Breast epithelium (tissue), 4 donors: ENCODE results near the gene GLI3. TPM values are rescaled to one million over a fixed set of nuclear protein-coding genes. Genes with fewer than 3 reads are reported as not detected.

Experiments
- DNase-seq, 2 donors: peaks; one replicate each; pipeline ENCODE4 v3.0.0-alpha.2; 2019; ENCODE audit warnings: low spot score in 2 of 2
- H3K27ac ChIP-seq, 2 donors: fragments of 200-600 bp; sonication (generic) in 1 of 2; one replicate each; pipeline ENCODE4 v1.5.1; 2016 to 2019; ENCODE audit warnings: mild to moderate bottlenecking in 1 of 2
- H3K27me3 ChIP-seq, 2 donors: fragments of 200-600 bp; sonication (generic) in 1 of 2; one replicate each; pipeline versions ENCODE4 v1.5.1 to v1.6.0; 2017 to 2019; ENCODE audit warnings: control low read depth in 1 of 2, mild to moderate bottlenecking in 1 of 2
- H3K36me3 ChIP-seq: fragments of 200-600 bp; one replicate; pipeline ENCODE4 v1.5.1; 2019
- H3K4me1 ChIP-seq, 2 donors: fragments of 200-600 bp; sonication (generic); one replicate each; pipeline ENCODE4 v1.5.1; 2016 to 2019; ENCODE audit warnings: control low read depth in 1 of 2
- H3K4me3 ChIP-seq, 3 donors: fragments of 200-600 bp; sonication (generic); 1 replicate in 2 of 3; 2 replicates in 1 of 3; pipeline ENCODE4 v1.5.1; 2016 to 2019; ENCODE audit warnings: mild to moderate bottlenecking in 3 of 3, moderate library complexity in 2 of 3
- H3K9me3 ChIP-seq, 2 donors: fragments of 200-600 bp; sonication (generic) in 1 of 2; one replicate each; pipeline ENCODE4 v1.5.1; 2016 to 2019; ENCODE audit warnings: control low read depth in 1 of 2
- CTCF ChIP-seq, 3 donors: fragments of 450-650 bp; IDR thresholded peaks; one replicate each; pipeline ENCODE4 v1.5.1; 2016 to 2017; ENCODE audit warnings: antibody characterized with exemption in 3 of 3, mild to moderate bottlenecking in 3 of 3, moderate library complexity in 3 of 3
- POLR2A ChIP-seq: fragments of 450-650 bp; IDR thresholded peaks from one replicate; pipeline ENCODE4 v1.6.1; 2016; ENCODE audit warnings: antibody characterized with exemption, mild to moderate bottlenecking, moderate library complexity
- POLR2AphosphoS5 ChIP-seq, 3 donors: sonication (generic); formaldehyde crosslinking; IDR thresholded peaks; one replicate each; pipeline ENCODE4 v1.6.1; 2017; ENCODE audit warnings: antibody characterized with exemption in 3 of 3
- intact Hi-C: fragments of 100-400 bp; cut with DNase I; formaldehyde crosslinking; loops from one replicate; pipeline ENCODE4 v1.15.1; 2023; ENCODE audit warnings: low total_unique reads
- total RNA-seq, 3 donors: library from RNA; depleted of rRNA; stranded (reverse); fragments of >200 nt; gene quantifications; one replicate each; pipeline ENCODE4 v1.1.0, GENCODE V29; 2016

Gene GLI3
- total RNA-seq, 3 donors from 2014 or later, result 10.2 to 29.9 (median 22.6) TPM

GRCh38 chr7:42162560-42163325 lies 74.3 kb downstream of the GLI3 start:
- Histone ChIP-seq H3K9me3 (no peaks in the 10 kb centered on the region), H3K27ac (peak overlapping the region in 1 of 2 donors; percentile 15), H3K27me3 (no peaks in the 10 kb centered on the region), H3K36me3 (no peaks in the 10 kb centered on the region), H3K4me1 (no peaks in the 10 kb centered on the region), H3K4me3 (no peak overlapping the region)
- no peak for TF ChIP-seq CTCF (IDR thresholded peaks at IDR 0.05)
- TF ChIP-seq POLR2A, result no peak
- no peak for TF ChIP-seq POLR2AphosphoS5 (IDR thresholded peaks at IDR 0.05)
- DNase-seq, result no peak
- intact Hi-C loops, result no loop called here

- no peak for TF ChIP-seq CTCF (IDR thresholded peaks at IDR 0.05)
- TF ChIP-seq POLR2AphosphoS5 (IDR thresholded peaks at IDR 0.05), result no peak
- TF ChIP-seq POLR2A, result no peak
- Histone ChIP-seq H3K4me3 (no peak overlapping the region), H3K9me3 (no peaks in the 10 kb centered on the region), H3K27ac (peak overlapping the region; percentile 16 to 25), H3K4me1 (peaks cover 0 to 2% of the 10 kb centered on the region in 2 donors), H3K36me3 (no peaks in the 10 kb centered on the region), H3K27me3 (no peaks in the 10 kb centered on the region)
- no peak for DNase-seq
- intact Hi-C loops, result no loop called here
Observed at GRCh38 chr7:42161719-42162118, 75.3 kb downstream of the GLI3 start.

DNA sequence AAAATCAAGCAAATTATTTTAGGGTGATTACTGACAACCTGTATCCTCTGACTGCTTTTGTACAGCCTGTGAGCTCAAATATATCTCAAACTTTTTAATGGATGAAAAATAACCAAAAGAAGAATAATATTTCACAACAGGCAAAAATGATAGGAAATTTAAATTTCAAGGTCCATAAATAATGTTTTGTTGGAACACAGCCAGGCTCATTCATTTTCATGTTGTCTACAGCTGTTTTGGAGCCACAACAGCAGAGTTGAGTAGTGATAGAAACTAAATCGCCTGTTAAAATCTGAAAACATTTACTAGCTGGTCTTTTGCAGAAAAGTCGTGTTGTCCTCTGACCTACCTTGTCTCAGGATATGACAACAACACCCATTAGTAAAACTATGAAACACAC lies 75.9 kb downstream of the GLI3 start:
- Histone ChIP-seq H3K36me3 (no peaks in the 10 kb centered on the region), H3K9me3 (no peaks in the 10 kb centered on the region), H3K4me1 (peaks cover 0 to 5% of the 10 kb centered on the region in 2 donors), H3K4me3 (no peak overlapping the region), H3K27ac (no peak overlapping the region), H3K27me3 (no peaks in the 10 kb centered on the region)
- intact Hi-C loops, result no loop called here
- DNase-seq, result no peak
- TF ChIP-seq POLR2AphosphoS5 (IDR thresholded peaks at IDR 0.05) (no peak), POLR2A (no peak)

GRCh38 chr7:42159130-42159529 lies 77.9 kb downstream of the GLI3 start:
- no peak for TF ChIP-seq CTCF (IDR thresholded peaks at IDR 0.05)
- TF ChIP-seq POLR2AphosphoS5 (IDR thresholded peaks at IDR 0.05), result no peak
- no peak for TF ChIP-seq POLR2A
- H3K4me3 ChIP-seq, result no peak overlapping the region
- H3K27me3 ChIP-seq, result no peaks in the 10 kb centered on the region
- no peak for DNase-seq
- intact Hi-C loops, result no loop called here
- H3K4me1 ChIP-seq, result peaks cover 0 to 8% of the 10 kb centered on the region in 2 donors
- H3K36me3 ChIP-seq, result no peaks in the 10 kb centered on the region
- no peak overlapping the region for H3K27ac ChIP-seq
- H3K9me3 ChIP-seq, result no peaks in the 10 kb centered on the region

GRCh38 chr7:42156967-42157721 lies 79.9 kb downstream of the GLI3 start:
- H3K9me3 ChIP-seq, result no peaks in the 10 kb centered on the region
- intact Hi-C loops, result no loop called here
- DNase-seq, result no peak
- no peaks in the 10 kb centered on the region for H3K36me3 ChIP-seq
- TF ChIP-seq POLR2AphosphoS5 (IDR thresholded peaks at IDR 0.05), result no peak
- TF ChIP-seq CTCF (IDR thresholded peaks at IDR 0.05), result no peak
- no peak for TF ChIP-seq POLR2A
- H3K27ac ChIP-seq, result peak overlapping the region; percentile 25 to 31
- no peak overlapping the region for H3K4me3 ChIP-seq
- no peaks in the 10 kb centered on the region for H3K27me3 ChIP-seq
- H3K4me1 ChIP-seq, result peaks cover 0 to 8% of the 10 kb centered on the region in 2 donors
